ENCODE data around the gene ALAS1. TPM values are rescaled to one million over a fixed set of nuclear protein-coding genes. Genes with fewer than 3 reads are reported as not detected.
"Not testable (repeated sequence)": the region's sequence is repeated elsewhere in the genome, so short reads cannot be mapped to it uniquely, and the experiment has no call there.

Gene ALAS1
- total and polyA plus RNA-seq, 2 of the 13 experiments (the other 11 are each of a cell fraction or from before 2014, with no cell fraction given), result 36.0 to 43.2 TPM

DNA sequence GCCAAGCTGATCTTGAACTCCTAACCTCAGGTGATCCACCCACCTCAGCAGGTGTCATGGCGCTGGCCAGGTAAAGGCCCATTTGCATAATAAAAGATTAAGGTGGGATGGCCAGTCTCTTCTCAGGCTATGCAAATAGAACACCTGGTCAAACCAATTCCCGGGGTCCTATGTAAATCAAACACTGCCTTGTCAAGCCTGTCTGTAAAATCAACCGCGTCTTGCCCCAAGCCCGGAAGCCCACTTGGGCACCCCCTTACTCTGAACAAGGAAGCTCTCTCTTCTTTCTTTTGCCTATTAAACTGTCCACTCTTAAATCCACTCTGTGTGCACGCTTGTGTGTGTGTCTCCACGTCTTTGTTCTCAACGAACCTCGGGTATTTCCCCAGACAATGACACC is 30.7 kb upstream of the ALAS1 start:
- Histone ChIP-seq H3K27me3 (ENCODE audit: control insufficient read depth in 1 of 2, insufficient read depth in 2 of 2, low read length in 2 of 2) (no peaks in the 10 kb centered on the region), H3K9me3 (ENCODE audit: low read length) (no peaks in the 10 kb centered on the region), H3K9ac (ENCODE audit: insufficient read depth, low read depth, low read length) (no peak overlapping the region), H2AFZ (ENCODE audit: low read length) (no peak overlapping the region), H3K36me3 (replicated peaks in 1 of 2; ENCODE audit: control insufficient read depth in 1 of 2, insufficient read depth in 2 of 2, low read length in 2 of 2) (no peaks in the 10 kb centered on the region), H4K20me1 (ENCODE audit: insufficient read depth, low read length) (no peaks in the 10 kb centered on the region), H3K4me2 (ENCODE audit: low read depth, low read length) (no peak overlapping the region), H3K4me3 (replicated peaks in 1 of 3; ENCODE audit: insufficient read depth in 1 of 3, low read depth in 2 of 3, low read length in 3 of 3) (no peak overlapping the region), H3K27ac (ENCODE audit: extremely low read length, insufficient read depth, low read length) (no peak overlapping the region), H3K79me2 (ENCODE audit: insufficient read depth, low read length) (no peaks in the 10 kb centered on the region), H3K4me1 (ENCODE audit: insufficient read depth, low read length) (peaks cover 37% of the 10 kb centered on the region)
- no TSS peak for BruUV-seq (replicated peaks)
- POLR2A ChIA-PET, result no interaction called here
- 64% methylated on average over 9 of the region's 9 CpGs for WGBS (ENCODE audit: low lambda C conversion rate)
- CTCF ChIA-PET (ENCODE audit: low intra/inter-chr PET ratio, low total read pairs), result no interaction called here
- no peak for DNase-seq (ENCODE audit: low spot score)
- in situ Hi-C loops (cut with HindIII; ENCODE audit: extremely low pct_ligation_motif_present, low pct_unique_long_range_greater_than_20kb) (no loop called here), intact Hi-C loops (cut with micrococcal nuclease; ENCODE audit: unreplicated experiment) (no loop called here)
- ATAC-seq, result no peak
- no peak for FAIRE-seq
- TF ChIP-seq SYNCRIP (IDR thresholded peaks at IDR 0.05; ENCODE audit: insufficient read depth, low read depth, low read length) (no peak), SAP130 (CRISPR knock-in tag; IDR thresholded peaks at IDR 0.05; ENCODE audit: low read depth) (no peak), ZNF282 (IDR thresholded peaks at IDR 0.05; ENCODE audit: partially characterized antibody) (no peak), LCORL (IDR thresholded peaks at IDR 0.05) (no peak), LCORL (CRISPR knock-in tag; IDR thresholded peaks at IDR 0.05) (no peak), ZNF672 (CRISPR knock-in tag; IDR thresholded peaks at IDR 0.05) (no peak)
- TF ChIP-seq, protein P1, sequence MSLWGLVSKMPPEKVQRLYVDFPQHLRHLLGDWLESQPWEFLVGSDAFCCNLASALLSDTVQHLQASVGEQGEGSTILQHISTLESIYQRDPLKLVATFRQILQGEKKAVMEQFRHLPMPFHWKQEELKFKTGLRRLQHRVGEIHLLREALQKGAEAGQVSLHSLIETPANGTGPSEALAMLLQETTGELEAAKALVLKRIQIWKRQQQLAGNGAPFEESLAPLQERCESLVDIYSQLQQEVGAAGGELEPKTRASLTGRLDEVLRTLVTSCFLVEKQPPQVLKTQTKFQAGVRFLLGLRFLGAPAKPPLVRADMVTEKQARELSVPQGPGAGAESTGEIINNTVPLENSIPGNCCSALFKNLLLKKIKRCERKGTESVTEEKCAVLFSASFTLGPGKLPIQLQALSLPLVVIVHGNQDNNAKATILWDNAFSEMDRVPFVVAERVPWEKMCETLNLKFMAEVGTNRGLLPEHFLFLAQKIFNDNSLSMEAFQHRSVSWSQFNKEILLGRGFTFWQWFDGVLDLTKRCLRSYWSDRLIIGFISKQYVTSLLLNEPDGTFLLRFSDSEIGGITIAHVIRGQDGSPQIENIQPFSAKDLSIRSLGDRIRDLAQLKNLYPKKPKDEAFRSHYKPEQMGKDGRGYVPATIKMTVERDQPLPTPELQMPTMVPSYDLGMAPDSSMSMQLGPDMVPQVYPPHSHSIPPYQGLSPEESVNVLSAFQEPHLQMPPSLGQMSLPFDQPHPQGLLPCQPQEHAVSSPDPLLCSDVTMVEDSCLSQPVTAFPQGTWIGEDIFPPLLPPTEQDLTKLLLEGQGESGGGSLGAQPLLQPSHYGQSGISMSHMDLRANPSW (CRISPR knock-in tag; IDR thresholded peaks at IDR 0.05; ENCODE audit: borderline replicate concordance), result no peak

- ATAC-seq; H3K9ac ChIP-seq (ENCODE audit: insufficient read depth, low read depth, low read length); CTCF ChIA-PET (ENCODE audit: low intra/inter-chr PET ratio, low total read pairs); H3K9me3 ChIP-seq (ENCODE audit: low read length); intact Hi-C loops (cut with micrococcal nuclease; ENCODE audit: unreplicated experiment); H3K27me3 ChIP-seq (ENCODE audit: control insufficient read depth in 1 of 2, insufficient read depth in 2 of 2, low read length in 2 of 2); DNase-seq (ENCODE audit: low spot score); H3K27ac ChIP-seq (ENCODE audit: extremely low read length, insufficient read depth, low read length); H3K79me2 ChIP-seq (ENCODE audit: insufficient read depth, low read length); H3K36me3 ChIP-seq (replicated peaks in 1 of 2; ENCODE audit: control insufficient read depth in 1 of 2, insufficient read depth in 2 of 2, low read length in 2 of 2); BruUV-seq (replicated peaks); H2AFZ ChIP-seq (ENCODE audit: low read length); in situ Hi-C loops (cut with HindIII; ENCODE audit: extremely low pct_ligation_motif_present, low pct_unique_long_range_greater_than_20kb); H4K20me1 ChIP-seq (ENCODE audit: insufficient read depth, low read length); FAIRE-seq: not testable (repeated sequence)
- POLR2A ChIA-PET, result interaction anchor here (0.6 to 2.2 kb wide), 7 partner anchors 11 to 166 kb away, joined by 3 to 21 read pairs (median 3); partner anchors contain the start of gene POC1A
- TF ChIP-seq ZNF772 (CRISPR knock-in tag; IDR thresholded peaks at IDR 0.05) (0 out of 2 replicates have a peak, but pooled peaks have one; percentile 14), FLYWCH1 (CRISPR knock-in tag; IDR thresholded peaks at IDR 0.05) (0 out of 2 replicates have a peak, but pooled peaks have one; percentile 29)
- Histone ChIP-seq H3K4me3 (replicated peaks in 1 of 3; ENCODE audit: insufficient read depth in 1 of 3, low read depth in 2 of 3, low read length in 3 of 3) (peak overlapping the region in 1 of 3 experiments; percentile 41; a peak in 1 of 6 replicates), H3K4me1 (ENCODE audit: insufficient read depth, low read length) (peaks cover 44% of the 10 kb centered on the region), H3K4me2 (ENCODE audit: low read depth, low read length) (peak overlapping the region; percentile 60)
- 82% methylated on average over 3 of the region's 3 CpGs for WGBS (ENCODE audit: low lambda C conversion rate)
Observed at GRCh38 chr3:52170217-52170616, 27.7 kb upstream of the ALAS1 start.

Measured in HepG2 (cell line).